ENCODE data around the gene STX16.
A peak's percentile ranks its signal among the peaks of the same experiment; 100 is the strongest.

Gene STX16

DNA sequence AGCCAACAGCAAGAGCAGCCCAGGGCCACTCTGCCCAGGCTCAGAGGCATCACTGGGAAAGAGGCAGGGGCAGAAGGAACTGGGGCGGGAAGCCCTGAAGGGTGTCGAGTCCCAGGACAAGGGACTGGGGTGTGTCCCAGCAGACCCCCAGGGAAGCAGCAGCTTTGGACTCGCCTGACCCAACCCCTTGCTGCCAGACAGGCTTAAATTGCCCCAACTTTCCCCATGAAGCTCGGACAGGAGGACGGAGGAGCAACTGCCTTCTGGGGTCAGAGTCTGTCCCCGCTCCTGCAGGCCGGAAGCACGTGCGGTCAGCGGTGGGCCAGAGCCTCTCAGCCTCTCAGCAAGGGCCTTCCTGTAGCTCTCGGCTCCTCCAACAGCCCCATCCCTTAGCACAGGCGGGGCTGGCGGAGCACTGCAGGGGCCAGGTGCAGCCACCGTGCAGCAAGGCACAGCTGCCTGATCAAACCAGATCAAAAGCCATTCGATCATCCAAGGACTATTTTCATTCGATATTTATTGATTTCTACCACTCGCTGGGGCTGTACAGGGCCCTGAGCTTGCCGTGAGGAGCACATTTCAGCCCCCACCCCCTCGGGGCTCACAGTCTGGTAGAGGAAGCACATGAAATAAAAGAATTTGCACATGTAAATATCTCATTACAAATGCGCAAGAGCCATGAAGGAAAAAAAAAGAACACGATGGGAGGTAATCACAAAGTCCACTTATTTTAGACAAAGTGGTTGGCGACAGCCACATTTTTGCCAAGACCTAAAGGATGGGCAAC lies 31.8 kb upstream of the STX16 start:
- no peak for DNase-seq

DNA sequence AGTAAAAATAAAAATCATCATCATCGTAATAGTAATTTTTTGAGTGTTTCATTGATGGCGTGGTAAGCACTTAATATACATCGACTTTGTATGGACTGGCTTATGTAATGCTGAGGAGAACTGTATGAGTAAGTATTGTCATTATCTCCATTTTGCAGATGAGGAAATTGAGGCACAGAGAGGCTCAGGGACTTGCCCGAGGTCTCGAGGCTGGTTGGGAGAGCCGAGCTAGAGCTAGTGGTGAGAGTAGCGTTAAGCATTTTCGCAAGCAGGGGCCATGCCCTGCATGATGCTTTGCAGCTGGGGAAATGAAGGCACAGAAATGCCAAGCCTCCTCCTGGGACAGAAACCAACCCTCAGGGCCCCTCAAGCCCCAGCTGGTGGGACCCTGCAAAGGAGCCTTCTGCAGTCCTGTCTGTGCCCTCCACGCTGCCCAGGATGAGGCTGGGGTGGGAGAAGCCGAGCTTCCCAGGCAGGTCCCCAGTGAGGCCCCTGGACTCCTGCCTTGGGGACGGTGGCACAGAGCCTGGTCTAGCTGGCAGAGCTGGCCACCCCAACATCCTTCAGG lies 31.1 kb upstream of the STX16 start:
- no peak for DNase-seq

DNA sequence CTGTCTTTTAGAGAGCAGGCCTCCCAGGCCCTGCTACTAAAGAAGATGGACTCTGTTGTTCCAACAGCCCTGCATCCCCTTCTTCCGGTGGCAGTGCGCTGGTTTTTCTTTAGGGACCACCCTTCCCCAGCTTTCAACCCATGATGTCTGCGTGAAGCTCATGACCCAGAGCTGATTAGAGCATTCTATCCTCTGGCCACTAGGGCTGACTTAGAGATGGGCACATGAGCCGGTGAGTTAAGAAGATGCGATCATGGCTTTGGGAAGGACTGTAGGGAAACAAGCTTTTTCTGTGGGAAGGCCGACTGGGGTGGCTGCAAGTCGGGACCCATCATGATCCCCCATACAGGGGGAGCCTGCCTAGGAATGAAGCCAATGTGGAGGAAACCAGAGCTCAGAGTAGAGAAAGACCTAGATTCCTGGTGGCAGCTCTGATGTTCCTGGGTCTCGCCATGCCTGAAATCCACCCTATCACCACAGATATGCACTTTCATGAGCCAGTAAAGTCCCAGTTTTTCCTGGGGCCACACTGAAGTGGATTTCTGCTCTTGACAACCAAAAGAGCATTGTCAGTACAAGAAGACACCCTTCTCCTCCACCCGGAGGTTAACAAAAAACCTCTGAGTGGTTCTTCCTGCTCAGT lies 29.1 kb upstream of the STX16 start:
- peak; percentile 23 for DNase-seq

DNA sequence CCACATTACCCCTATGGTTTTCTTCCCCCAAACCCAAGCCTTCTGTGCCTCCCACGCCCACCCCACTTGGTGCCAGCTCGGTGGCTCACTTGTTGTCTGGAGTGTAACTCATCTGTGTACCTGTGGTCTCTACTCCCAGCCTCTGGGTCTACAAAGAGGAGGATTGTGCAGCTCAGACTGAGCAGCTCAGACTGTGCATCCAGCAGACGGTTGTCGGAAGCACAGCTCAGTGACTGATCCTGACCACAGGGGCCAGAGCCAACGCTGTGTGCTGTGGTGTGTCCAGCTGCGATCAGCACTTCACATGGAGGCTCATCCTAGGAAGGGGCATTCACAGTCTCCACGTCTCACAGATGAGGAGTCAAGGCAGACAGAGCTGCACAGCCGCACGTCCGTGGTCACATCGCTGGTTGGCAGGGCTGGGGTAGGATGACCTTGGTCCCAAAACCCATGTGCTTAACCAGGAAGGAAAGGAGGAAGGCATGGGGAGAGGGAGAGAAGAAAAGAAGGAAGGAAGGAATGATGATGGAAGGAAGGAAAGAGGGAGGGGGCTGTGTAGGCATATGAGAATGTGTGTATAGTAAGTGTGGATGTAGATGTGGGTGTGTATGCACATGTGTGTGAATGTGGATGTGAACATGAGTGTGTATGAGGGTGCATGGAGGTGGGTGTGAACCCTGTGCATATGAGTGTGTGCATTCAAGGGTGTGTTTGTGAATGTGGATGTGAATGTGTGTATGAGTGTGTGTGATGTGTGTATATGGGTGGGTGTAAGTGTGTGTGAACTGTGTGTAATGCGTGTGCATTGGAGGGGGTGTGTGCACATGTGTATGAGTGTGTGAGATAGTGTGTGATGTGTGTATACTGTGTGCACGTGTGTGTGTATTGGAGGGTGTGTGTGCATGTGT lies 28.2 kb upstream of the STX16 start:
- DNase-seq: no peak

DNA sequence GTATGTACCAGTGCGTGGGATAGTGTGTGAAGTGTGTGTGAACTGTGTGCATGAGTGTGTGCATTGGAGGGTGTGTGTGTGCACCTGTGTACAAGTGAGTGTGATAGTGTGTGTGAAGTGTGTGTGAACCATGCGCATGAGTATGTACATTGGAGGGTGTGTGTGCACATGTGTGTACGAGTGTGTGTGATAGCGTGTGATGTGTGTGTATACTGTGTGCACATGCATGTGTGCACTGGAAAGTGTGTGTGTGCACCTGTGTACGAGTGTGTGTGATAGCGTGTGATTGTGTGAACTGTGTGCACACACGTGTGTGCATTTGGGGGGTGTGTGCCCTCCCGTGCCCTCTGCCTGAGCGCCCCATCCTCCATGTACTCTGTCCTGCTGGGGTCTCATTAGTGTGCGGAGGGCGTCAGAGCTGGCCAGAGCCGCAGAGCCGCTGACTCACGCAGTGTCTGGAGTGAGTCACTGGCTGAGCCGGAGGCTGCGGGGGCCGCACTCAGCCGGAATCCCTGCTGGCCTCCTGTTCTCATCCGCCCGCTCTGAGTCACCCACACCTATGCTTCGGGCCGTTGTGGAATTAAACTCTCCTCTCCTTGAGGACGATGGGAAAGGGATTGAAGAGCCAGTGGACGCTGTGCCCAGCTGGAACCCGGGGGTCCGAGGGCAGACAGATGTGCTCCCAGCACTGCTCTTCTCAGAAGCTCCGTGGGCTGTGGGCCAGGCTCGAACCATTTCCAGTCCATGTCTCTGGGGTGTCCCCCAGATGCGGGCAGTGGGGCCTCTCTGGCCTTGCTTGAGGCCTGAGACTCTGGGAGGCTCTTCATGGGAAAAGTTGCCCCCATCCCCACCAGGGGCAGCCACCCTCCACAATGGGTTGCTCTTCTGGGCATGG lies 27.3 kb upstream of the STX16 start:
- peak; percentile 68 for DNase-seq

DNA sequence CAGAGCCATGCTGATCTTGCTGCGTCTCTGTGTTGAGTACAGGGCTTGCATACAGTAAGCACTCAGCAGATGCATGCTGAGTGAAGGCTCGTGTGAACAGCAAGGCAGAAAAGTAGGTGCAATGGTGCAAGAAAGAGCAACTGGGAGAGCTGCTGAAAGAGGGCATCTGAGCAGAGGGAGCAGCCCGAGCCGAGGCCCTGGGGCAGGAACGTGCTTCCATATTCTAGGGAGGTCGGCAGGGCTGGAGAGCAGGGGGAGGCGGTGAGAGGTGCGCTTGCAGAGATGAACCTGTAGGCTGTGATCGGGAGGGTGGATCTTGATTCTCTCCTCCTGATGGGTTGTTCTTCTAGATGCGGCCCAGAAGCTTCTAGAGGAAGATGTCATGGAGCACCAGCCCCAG lies 26.4 kb upstream of the STX16 start:
- DNase-seq: no peak

DNA sequence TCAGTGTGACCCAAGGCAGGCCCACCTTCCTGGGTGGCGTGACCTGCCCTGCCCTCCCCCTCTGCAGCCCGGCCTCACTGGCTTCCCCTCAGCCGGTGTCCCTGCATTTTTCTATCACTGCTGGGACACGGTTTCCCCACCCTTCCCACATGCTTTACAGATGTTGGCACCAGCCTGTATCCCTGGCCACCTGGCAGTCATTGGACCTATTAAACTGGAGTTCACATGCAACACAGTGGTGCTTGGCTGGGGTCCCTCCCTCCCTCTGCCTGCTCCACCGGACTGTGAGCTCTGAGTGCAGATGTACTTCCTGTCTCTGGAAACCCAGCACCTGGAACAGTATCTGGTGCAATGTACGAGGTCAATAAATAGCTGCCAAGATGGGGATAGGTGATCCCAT lies 25.5 kb upstream of the STX16 start:
- DNase-seq: no peak

DNA sequence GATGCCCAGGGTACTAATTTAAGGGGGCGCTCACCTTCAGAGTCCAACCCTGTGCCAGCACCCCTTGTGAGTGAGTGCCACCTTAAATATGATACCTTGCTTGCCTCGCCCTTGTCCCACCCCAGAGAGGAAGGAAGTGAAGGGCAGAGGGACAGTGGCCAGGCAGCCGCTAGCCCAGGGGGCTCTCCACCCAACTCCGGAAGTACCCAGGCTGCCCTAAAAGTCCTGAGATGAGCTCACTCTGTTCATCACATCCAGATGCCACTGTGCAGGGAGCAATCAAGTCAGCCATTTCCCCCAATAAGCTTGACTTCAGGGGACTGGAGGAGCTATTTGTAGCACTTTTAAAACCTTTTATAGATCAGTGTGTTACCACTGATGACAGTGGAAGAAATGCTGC lies 25.0 kb upstream of the STX16 start:
- DNase-seq: no peak

DNA sequence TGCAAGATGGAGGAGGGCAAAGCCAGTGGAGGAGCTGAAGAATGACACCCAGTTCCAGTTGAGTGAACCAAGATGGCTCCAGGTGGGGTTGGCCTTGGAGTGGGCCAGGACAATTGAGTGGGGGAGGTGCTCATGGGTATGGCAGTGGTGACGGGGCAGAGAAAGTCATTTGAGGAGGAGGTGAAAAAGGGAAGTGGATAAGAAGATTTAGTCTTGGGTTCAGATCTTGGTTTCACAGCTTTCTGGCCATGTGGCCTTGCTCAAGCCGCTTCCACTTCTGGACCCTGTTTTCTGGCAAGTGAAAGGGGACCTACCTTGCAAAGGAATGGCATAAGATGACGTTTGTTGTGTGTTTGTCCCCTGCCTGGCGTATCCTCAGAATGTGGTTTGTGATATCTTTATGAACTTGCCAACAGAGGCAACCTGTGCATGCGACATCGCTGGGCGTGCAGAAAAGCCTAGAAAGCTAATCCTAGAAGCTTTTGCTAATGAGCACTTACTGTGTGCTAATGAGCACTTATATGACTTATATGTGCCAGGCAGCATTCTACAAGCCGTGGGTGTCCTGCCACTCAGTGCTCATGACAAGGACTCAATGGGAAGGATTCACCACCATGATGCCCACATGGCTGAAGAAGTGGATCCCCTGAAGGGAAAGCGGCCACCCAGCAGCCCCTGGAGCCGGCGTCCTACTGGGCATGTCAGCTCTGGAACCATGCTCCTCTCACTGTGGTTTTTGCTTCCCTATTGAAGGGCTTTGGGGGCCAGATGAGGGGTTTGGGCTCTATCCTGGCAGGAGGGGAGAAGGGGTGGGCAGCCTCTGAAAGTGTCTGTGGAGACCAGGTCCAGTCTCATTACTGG lies 23.6 kb upstream of the STX16 start:
- no peak for DNase-seq

DNA sequence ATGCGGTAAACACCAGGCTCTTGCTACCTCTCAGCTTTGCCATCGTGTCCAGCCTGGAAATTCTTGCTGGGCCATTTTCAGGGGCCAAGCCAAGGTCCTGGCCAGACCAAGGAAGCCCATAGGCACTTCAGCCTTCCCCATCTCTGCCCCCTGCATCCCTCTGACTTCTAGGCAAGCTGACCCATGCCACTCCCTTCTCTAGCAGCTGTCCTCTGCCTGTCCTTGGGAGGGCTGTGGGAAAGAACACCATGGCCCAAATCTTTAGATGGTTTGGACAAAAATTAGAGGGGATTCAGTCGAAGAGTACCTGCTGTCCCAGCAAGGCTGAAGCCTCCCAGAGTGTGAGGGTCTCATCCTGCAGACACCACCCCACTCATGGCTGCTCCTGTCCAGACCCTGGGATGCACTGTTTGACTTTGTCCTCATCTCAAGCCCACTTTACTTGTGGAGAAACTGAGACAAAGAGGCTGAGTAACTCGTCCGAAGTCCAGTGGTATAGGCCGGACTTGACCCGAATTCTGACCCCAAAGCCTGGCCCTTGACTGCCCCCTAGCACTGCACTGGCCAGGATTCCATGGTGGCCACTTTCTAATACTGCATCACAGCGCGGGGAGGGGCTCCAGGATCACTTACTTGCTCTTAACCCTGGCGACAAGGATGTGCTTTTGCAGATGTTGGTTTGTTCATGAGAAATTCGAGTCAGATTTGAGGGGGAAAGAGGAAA lies 22.4 kb upstream of the STX16 start:
- no peak for DNase-seq

DNA sequence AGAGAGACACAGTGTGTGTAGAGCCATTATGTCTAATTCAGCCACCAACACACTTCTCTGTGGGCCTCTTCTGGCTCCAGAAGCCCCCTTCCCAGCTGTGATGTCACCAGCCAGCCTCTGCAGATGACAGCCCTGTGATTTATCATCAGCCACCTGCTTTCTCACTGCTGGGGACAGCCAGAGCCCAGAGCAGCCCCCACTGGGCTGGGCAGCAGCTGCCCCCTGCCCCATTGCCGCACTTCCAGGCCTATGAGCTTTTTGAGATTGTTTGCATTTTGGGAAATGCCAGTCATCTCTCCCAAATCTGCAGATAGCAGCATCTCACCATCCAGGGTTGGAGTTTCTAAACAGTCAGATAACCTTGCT lies 21.9 kb upstream of the STX16 start:
- no peak for DNase-seq

DNA sequence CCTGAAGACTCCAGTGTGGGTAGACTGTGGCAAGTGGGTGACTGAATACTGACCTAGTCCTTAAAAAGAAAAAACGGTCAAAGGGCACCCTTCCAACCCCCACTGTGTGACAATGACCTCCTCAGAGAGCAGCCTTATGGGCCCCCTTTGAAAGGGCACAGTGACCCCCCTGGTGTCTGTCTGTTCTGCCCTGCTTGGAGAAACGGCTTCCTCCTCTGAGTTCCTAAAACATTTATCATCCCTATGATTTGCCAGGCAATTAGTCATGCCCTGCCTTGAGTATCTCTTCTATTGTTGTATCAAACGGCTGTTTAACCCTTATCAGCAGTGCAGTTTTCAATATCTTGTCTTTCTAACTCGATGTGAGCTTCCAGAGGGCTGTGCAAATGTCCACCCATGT lies 21.0 kb upstream of the STX16 start:
- DNase-seq: no peak

DNA sequence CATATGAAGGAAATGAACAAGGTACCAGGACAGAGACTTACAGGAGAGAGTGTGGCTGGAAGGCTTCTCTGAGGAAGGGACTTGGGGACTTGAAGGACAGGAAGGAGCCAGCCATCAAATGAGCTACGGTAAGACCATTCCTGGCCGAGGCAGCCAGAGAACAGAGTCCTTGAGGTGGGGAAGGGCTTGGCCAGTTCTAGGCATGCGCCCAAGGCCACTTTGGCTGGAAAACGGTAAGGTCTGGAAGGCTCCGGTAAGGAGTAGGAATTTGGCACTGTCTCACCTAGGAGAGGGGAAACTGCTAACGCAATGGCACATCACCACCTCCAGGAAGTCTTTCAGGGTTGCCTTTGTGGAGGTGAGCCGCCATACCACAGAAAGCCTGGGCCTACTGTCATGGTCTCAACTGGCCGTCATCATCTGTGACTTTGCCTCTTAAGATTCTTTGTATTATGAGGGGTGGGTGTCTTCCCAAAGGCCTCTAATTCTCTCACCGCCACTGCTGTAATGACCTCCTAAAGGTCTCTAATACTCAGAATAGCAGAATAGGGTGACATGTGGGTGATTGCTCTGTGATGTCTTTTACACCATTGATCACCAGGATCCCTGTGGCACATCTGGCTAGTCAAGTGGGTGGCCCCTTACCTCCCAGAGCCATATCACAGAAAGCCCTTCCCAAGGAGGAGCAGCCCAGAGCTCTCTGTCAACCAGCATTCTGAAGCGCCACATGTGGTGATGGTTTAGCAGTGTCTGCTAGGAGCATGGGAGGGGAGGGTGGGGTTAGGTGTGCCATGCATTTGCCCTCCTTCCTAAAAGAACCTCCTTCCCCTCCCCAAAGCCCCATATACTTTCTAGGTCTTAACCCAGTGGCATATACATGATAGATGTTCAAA lies 17.7 kb upstream of the STX16 start:
- no peak for DNase-seq

DNA sequence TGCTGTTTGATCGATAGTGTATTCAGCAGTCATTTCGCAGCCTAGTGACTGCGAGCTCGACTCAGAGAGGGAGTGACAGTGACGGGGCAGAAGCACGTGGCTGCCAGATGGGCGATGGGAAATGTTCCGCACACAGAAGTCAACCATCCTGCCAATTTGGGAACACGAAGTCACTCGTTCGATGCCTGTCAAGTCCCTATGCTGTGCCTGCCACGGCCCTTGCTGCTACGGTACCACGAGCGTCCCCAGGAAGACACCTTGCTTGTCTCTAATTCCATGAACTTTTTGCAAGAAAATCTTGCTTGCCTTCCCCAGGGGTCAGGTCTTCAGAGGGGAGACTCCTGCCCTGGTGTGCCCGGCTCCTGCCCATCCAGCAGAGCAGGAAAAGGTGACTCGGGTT lies 17.0 kb upstream of the STX16 start:
- DNase-seq: no peak

DNA sequence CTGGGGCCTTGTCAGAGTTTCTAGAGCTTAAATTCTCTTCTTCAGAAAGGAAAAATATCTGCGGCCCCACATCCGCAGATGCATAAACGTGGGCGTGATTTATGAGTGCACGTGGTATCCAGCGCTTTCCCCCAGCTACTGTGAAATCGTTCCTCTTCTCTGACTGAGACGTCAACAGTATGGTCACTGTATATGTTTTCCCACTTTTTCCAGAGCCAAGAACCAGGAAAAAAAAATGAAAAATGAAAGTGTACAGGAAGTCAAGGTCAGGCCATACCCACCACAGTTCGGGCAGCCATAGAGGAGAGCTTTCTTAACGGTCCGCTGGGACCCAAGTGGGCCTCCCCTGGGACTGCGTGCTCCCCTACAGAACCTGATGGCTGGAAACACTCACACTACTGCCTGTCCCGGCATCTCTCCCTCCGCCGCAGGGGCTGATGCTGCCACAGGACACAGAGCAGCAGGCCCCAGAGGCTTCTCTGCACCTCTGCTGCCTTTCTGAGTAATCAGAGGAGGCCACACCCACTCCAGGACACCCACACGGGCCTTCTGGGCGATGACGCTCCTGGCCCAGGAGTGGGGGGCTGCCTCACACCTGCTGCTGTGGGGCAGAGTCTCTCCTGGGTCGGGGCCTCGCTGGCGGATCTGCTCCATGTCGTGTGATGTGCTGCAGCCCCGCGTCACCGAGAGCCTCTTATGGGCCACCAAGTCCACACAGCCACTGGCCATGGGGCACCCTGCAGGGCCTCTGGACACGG lies 16.4 kb upstream of the STX16 start:
- no peak for DNase-seq

DNA sequence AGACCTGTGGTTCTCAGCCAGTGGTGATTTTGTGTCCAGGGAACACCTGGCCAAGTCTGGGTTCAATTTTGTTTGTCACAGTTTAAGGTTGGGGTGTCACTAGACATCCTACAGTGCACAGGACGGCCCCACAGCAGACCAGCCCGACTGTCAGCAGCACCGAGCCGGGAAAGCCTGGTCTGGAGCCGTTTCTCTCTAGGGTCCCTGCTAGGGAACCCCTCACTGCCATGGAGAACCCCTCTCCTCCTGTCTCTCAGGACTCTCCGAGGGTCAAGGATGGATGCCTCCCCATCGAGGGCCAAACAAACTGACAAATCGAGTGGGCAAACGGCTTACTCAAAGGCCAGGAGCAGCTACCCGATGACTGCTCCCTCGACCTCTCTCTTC lies 15.8 kb upstream of the STX16 start:
- no peak for DNase-seq

DNA sequence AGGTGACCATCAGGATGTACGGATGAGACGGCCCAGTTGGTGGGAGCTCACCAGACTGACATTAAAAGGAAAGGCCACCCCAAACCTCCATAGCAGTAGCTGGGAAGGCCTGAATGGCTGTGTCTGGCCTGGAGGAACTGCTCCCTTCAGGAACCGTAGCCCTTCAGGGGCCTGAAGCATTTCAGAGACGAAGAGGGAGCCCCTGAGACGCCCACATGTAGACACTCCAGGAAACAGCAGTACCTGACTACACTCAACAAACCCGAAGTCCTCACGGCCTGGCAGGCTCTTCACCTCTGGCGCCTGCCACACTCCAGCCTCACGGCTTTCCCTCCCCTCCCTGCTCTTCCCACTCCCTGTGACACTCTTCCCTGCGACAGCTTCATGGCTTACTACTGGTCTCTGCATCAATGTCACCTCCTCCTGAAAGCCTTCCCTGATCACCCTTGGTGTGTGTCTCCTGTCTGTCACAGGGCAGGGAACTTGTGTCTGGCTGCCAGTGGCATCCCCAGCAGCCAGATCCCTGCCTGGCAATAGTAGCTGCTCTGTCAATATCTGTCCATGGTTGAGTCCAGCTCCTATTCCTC lies 14.6 kb upstream of the STX16 start:
- DNase-seq: no peak

DNA sequence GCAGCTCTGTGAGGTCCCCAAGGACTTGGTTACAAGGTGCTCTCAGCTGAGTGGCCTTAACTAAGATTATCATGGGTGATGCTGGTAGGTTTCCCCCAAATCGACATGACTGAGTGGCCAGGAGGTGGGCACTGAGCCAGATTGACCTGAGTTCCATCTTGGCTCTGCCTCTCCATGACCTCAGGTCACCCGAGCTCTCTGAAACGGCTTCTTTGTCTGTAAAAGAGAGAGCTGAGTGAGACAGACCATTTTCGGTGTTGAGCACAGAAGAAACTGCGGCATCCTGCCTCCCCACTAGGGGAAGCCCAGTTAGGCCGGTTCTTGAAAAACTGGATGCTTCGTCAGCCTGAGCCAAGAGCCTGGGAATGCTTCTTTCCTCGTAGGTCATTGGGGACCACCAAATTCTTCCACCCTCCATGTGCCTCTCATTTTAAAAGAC lies 14.1 kb upstream of the STX16 start:
- no peak for DNase-seq
